Esophagus squamous epithelium (tissue), 4 donors: ENCODE results near the gene ANTKMT.

ENCODE experiments used
- CTCF ChIP-seq, 6 experiments: fragments of 450-650 bp in 4 of 6; fragments of 200-600 bp in 2 of 6; sonication (generic) in 2 of 6; IDR thresholded peaks; one replicate each; pipeline ENCODE4 v1.5.1; 2016 to 2019; ENCODE audit warnings: antibody characterized with exemption in 6 of 6, mild to moderate bottlenecking in 4 of 6, moderate library complexity in 4 of 6
- POLR2A ChIP-seq, 4 donors: fragments of 450-650 bp; IDR thresholded peaks; one replicate each; pipeline ENCODE4 v1.6.1; 2017; ENCODE audit warnings: antibody characterized with exemption in 4 of 4, mild to moderate bottlenecking in 4 of 4, moderate library complexity in 3 of 4

DNA sequence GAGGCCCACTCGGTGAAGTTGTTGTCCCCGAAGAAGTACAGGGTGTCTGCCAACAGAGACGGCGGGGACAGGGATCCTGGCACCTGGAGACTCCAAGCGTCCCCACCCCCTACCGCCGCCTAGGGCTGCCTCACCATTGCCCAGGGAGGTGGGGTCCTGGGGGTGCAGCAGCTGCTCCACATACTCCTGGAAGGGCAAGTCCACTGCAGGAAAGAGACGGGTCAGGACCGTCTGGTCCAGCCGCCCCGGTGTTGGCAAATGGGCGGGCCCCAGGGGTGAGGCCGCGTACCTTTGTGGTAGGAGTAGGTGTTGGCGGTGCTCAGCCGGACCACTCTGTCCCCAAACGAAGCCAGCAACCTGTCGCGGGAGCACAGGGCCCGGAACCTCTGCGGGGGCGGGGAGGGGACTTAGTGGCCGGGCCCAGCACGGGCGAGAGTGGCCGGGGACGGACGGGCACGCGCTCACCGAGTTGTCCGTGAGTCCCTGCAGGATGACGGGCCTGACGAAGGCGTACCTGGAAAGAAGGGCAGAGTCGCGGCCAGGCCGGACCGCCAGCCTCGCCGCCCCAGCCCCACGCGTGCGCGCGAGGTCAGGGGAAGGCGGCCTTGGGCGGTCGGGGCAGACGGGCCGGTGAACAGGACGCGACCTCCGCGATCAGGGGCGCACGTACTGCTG is 37.4 kb upstream of the ANTKMT start:
- TF ChIP-seq POLR2A (IDR thresholded peaks at IDR 0.05) (no peak), CTCF (IDR thresholded peaks at IDR 0.05) (no peak)
